CD4-positive, alpha-beta T cell treated with Interleukin-15 for 1 hour (primary cell): ENCODE data around the gene CD70.
"Not testable (repeated sequence)": the region's sequence is repeated elsewhere in the genome, so short reads cannot be mapped to it uniquely, and the experiment has no call there.

Source experiments
- DNase-seq: peaks from one replicate; pipeline ENCODE4 v3.0.0-alpha.2; 2020

CD70 gene

DNA sequence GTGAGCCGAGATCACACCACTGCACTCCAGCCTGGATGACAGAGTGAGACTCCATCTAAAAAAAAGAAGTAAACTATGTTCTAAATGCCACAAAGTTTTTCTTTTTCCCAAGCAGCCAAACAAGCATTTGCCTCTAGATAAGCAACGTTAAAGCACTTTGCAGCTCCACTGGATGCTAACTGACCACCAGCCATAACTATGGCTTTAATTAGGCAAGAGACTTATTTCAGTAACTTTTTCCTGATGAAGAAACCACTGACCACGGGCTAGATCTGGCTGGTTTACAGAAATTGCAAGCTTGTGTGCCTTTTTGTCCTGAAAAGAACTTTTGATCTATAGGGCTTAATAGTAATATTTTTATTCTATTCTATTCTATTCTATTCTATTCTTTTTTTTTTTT lies 22.1 kb downstream of the CD70 start:
- no peak for DNase-seq

DNA sequence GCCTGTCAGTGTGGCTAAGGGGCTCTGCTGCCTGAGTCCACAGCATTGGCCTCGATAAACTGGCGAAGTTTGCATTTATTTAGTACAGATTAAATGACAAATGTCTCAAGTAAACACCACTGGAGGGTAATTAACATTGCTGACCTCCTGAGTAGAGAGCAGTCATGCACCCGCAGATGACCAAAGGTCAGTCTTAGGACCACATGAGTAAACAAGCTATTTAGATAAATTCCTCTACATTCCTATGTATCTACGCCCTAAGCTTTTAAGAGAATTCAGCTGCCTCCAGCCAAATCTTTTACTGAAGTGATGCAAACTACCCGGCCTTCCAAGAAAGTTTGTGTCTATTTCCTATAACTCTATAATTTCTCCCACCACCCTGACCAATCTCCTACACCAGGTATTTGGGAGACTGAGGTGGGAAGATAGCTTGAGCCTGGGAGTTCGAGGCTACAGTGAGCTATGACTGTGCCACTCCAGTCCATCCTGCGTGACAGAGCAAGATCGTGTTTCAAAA lies 22.9 kb downstream of the CD70 start:
- DNase-seq: no peak

DNA sequence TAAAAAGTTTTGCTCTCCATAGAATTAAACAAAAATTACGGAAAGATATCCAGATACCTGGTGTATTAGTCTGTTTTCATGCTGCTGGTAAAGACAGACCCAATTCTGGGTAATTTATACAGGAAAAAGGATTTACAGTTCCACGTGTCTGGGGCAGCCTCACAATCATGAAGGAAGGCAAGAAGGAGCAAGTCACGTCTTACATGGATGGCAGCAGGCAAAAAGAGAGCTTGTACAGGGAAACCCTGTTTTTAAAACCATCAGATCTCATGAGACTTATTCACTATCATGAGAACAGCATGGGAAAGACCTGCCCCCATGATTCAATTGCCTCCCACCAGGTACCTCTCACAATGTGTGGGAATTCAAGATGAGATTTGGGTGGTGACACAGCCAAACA lies 24.2 kb downstream of the CD70 start:
- DNase-seq: not testable (repeated sequence)

DNA sequence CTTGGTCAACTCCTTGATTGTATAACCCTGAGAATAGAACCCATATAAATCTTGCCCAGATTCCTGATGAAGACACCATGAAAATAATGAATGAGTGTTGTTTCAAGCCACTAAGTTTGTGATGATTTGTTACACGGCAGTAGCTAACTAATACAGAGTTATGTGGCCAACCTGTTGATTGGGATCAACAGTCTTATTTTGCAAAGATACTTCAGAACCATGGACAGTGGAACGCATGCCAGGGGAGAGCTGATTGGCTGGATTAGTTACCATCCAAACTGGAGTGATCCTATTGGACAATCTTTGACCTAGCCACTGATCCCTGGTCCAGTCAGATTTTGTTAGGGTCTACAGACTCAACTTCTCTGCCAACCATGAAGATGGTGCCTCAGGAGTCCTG lies 26.6 kb downstream of the CD70 start:
- DNase-seq: no peak

DNA sequence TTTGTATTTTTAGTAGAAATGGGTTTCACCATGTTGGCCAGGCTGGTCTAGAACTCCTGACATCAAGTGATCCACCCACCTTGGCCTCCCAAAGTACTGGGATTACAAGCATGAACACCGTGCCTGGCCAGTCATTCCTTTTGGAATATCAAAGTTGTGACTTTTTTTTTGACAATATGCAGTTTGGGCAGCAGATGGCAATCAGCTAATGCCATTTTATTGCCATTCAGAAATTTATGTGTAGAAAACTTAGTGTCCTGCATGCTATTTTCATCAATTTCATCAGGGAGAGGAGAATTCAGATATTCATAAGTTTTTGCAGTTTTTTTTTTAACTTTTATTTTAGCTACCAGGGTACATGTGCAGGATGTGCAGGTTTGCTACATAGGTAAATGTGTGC lies 28.5 kb downstream of the CD70 start:
- DNase-seq: not testable (repeated sequence)

DNA sequence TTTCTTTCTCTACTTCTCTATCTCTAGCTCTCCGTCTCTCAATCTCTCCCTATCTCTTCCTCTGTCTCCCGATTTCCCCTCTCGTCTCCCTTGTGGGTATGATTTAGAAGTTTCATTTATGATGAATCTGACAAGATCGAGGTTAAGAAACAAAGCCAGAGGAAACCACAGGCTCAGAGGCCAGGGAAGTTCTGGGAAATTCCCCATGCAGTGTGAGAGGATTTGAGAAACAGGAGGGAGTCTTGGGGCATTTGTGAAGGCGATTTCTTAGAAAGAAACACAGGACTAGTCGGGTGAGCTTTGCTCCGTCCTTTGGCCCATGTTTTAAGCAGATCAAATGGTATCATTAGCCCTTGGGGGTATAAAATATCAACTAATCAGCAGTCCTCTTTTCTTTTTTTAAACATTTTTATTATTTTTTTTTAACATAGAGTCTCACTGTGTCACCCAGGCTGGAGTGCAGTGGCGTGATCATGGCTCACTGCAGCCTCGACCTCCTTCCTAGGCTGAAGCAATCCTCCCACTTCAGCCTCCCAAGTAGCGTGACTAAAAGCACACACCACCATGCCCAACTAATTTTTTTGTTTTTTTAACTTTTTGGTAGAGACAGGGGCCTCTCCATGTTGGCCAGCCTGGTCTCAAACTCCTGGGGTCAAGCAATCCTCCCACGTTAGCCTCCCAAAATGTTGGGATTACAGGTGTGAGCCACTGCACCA lies 34.3 kb downstream of the CD70 start:
- no peak for DNase-seq

DNA sequence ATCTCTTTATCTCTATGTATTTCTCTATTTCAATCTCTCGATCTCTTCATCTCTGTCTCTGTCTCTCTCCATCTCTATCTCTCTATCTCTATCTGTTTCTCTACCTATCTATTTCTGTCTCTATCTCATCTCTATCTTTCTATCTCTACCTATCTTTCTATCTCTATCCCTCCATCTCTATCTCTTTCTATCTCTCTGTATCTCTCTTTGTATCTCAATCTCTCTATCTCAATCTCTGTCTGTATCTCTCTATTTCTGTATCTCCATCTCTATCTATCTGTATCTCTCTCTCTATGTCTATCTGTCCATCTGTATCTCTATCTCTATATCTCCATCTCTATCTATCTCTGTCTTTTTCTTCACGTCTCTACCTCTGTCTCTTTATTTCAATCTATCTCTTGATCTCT lies 34.9 kb downstream of the CD70 start:
- no peak for DNase-seq

DNA sequence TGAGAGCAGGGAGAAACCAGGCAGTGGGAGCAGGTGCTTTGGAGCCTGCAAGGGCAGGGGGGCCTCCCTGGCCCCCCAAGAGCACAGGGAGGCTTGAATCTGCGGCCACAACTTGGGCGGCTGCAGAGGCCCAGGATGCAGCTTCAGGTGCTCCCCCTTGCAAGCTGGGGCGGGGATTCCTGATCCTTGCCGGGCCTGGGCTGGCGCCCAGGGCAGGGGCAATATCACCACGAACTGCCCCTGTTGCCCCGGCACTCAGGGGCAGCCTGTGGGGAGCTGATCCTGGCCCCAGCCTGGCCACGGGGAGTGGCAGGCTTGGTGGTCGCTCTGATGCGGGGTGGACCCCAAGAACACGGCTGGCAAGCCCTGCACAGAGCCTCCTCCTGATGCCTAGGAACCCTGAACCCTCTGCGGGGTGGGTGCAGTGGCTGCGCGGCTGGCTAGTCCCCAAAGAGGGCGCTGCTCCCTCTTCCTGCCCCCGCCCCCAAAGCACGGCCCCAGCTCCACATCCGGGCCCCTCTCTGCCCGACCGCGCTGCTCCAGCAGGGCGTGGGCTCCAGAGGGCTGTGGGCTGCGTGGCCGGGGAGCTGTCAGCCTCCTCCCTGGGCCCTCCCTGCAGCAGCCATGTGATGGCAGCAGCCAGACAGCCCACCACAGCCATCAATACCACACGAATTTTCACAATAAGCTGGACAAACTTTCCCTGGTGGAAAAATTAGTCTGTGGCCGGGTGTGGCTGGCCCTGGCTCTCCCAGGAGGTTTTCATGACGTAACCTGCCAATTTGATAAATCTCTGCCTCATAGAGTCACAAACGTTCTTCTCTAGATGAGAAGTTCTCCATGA lies 39.1 kb downstream of the CD70 start:
- DNase-seq: peak; percentile 53

DNA sequence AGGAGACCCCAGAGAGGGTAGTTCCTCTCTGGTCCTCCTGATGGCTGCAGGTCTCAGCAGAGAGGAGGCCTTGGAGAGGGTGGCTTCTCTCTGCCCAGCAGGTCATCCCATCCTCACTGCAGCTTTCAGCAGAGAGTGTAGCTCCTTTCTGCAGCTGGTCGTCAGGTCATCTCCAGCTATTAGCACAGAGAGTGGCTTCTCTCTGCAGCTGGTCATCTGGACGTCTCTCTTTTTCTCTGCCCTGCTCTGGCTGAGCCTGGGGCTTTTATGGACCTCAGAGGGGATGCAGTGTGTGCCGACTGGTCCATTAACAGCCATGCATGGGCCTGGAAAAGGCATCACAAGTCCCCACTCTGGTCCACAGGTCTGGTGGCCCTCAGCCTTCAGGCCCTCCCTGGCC lies 39.9 kb downstream of the CD70 start:
- DNase-seq: no peak

DNA sequence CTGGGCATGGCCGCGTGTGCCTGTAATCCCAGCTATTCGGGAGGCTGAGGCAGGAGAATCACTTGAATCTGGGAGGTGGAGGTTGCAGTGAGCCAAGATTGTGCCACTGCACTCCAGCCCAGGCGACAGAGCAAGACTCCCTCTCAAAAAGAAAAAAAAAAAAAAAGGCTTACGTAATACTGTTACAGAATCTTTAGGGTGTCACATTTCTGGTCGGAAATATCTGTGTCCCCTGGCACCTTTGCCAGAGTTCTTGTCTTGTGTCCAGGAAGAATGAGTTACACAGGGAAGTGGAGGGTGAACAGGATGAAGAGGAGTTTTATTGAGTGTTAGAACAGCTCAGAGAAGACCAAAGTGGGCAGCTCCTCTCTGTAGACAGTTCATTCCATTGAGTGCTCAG lies 40.3 kb downstream of the CD70 start:
- DNase-seq: not testable (repeated sequence)

DNA sequence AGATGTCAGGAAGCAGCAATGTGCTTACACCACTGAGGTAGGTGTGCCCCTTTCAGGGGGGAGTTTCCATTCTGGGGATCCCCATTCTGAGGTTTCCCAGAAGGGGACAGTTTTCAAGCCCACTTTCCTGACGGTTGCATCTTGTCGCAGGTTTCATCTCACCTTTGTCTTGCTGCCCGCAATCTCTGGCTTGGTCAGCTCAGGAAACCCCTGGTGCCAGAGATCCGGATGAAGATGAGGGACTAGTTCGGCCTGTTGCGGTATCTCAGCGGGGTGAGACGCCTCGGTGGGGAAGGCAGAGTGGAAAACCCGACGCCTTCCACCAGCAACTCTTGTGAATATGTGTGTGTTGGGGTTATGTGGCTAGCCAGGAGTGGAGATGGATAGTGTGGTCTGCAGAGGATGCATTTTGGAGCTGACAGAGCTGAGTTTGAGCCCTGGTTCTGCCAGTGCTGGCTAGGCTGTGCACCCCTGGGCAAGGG lies 47.0 kb downstream of the CD70 start:
- DNase-seq: no peak

DNA sequence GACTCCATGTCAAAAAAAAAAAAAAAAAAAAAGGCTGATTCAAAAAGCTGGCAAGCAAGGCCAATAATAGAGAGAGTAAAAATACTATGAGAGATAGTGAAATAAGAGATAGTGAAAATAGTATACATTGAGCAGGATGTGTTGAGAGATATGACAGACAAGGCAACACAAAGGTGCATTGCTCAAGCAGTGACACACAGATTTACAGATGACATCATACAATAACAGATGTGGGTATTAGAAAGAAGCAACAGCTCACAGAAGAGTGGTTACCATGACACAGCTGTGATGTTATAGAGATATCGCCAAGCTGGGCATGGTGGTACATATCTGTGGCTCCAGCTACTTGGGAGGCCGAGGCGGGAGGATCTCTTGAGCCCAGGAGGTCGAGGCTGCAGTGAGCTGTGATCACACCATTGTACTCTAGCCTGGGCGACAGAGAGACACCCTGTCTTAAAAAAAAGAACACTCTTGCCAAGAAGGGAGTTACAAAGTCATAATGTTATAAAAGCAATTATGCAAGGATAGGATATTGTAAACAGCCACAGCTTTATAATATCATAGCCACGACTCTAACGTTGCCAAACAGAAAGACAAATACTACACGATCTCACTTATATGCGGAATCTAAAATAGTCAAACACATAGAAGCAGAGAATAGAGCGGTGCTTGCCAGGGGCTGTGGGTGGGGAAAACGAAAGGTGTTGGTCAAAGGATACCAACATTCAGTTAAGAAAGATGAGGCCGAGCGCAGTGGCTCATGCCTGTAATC lies 49.8 kb downstream of the CD70 start:
- DNase-seq: no peak

DNA sequence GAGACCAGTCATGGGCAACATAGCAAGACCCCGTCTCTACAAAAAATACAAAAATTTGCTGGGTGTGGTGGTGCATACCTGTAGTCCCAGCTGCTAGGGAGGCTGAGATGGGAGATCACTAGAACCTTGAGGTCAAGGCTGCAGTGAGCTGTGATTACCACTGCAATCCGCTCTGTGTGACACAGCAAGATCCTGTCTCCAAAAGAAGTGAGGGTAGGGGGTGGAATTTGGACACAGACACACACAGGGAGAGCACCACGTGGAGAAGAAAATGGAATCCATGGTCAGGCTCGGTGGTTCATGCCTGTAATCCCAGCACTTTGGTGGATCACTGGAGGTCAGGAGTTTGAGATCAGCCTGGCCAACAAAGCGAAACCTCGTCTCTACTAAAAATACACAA lies 51.4 kb downstream of the CD70 start:
- no peak for DNase-seq
